ENCODE data around the gene CLIC5. TPM values are rescaled to one million over a fixed set of nuclear protein-coding genes. Genes with fewer than 3 reads are reported as not detected.

The CLIC5 gene
- total RNA-seq, 1 donor from 2014 or later = 7.6 TPM

DNA sequence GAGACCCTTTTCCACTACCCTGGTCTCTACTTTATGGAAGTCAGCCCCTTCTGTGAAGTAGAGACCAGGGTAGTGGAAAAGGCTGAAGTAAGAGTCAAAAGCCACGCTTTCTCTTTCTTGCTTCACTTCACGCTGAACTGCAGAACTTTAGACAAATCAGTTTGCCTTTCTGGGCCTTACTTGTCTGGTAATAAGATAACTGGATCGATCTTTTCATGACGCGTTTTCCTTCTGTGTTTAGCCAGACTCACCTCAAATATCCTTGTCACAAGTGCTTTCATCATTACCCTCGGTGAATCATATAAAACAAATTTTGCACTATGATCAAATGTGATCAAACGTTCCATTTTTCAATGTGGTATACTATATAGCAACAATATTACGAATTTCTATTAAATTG lies 170.7 kb downstream of the CLIC5 start:
- no peak for DNase-seq (ENCODE audit: low spot score in 2 of 2)
- Histone ChIP-seq H3K9me3 (no peaks in the 10 kb centered on the region), H3K4me1 (no peaks in the 10 kb centered on the region), H3K4me3 (no peak overlapping the region), H3K27ac (no peak overlapping the region), H3K27me3 (no peaks in the 10 kb centered on the region), H3K36me3 (no peaks in the 10 kb centered on the region)
- intact Hi-C loops (cut with DNase I) = no loop called here
- TF ChIP-seq, protein P1, sequence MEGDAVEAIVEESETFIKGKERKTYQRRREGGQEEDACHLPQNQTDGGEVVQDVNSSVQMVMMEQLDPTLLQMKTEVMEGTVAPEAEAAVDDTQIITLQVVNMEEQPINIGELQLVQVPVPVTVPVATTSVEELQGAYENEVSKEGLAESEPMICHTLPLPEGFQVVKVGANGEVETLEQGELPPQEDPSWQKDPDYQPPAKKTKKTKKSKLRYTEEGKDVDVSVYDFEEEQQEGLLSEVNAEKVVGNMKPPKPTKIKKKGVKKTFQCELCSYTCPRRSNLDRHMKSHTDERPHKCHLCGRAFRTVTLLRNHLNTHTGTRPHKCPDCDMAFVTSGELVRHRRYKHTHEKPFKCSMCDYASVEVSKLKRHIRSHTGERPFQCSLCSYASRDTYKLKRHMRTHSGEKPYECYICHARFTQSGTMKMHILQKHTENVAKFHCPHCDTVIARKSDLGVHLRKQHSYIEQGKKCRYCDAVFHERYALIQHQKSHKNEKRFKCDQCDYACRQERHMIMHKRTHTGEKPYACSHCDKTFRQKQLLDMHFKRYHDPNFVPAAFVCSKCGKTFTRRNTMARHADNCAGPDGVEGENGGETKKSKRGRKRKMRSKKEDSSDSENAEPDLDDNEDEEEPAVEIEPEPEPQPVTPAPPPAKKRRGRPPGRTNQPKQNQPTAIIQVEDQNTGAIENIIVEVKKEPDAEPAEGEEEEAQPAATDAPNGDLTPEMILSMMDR (IDR thresholded peaks at IDR 0.05) = no peak

DNA sequence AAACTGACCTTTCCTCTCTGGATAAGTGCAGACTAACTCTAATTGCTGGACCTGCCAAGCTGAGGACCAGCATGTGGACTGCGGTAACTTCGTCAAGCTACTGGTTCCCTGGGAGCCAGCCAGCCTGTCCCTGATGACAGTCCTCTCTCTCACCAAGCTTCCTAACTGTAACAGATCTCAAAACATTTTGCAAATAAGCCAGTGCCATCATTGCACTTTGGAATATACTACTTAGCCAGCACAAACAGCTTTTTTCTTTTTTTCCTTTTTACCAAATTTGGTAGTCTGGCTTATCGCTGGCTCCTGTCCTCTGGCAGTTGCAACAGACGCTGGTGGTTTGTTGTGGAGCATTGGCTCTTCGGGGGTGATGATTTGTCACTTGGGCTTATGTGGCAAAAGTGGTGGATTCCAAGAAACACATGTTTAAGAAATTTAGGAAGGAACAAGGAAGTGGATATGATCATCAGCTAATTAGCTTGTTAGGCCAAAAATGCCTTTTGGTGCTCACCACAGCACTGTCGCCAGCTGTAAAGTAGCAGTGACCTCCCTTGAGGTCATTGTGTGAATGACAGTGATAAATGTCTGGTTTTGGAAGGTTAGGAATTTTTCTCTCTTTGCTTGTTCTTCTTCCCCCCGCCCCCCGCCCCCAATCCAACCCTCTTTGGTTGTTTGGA lies 171.7 kb downstream of the CLIC5 start:
- Histone ChIP-seq H3K36me3 (no peaks in the 10 kb centered on the region), H3K27ac (no peak overlapping the region), H3K27me3 (no peaks in the 10 kb centered on the region), H3K4me3 (no peak overlapping the region), H3K9me3 (no peaks in the 10 kb centered on the region), H3K4me1 (no peaks in the 10 kb centered on the region)
- intact Hi-C loops (cut with DNase I) = no loop called here
- no peak for DNase-seq (ENCODE audit: low spot score in 2 of 2)
- TF ChIP-seq, protein P1 (IDR thresholded peaks at IDR 0.05) = no peak

DNA sequence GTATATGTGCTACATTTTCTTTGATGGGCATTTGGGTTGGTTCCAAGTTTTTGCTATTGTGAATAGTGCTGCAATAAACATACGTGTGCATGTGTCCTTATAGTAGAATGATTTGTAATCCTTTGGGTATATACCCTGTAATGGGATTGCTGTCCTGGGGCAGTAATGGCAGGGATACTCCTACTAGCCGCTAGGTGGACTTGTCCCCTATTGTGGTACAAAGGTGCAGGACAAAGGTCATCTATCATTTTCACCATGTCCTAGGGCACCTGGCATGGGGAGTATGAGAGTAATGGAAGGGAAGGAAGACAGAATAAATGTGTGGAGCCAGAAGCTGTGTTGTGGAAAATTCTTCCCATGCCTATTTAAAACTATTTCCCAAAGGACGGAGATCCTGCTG lies 174.6 kb downstream of the CLIC5 start:
- H3K27me3 ChIP-seq = no peaks in the 10 kb centered on the region
- TF ChIP-seq, protein P1 (IDR thresholded peaks at IDR 0.05) = no peak
- no peaks in the 10 kb centered on the region for H3K9me3 ChIP-seq
- no peaks in the 10 kb centered on the region for H3K4me1 ChIP-seq
- no peak for DNase-seq (ENCODE audit: low spot score in 2 of 2)
- H3K36me3 ChIP-seq = no peaks in the 10 kb centered on the region
- H3K4me3 ChIP-seq = no peak overlapping the region
- intact Hi-C loops (cut with DNase I) = no loop called here
- no peak overlapping the region for H3K27ac ChIP-seq

DNA sequence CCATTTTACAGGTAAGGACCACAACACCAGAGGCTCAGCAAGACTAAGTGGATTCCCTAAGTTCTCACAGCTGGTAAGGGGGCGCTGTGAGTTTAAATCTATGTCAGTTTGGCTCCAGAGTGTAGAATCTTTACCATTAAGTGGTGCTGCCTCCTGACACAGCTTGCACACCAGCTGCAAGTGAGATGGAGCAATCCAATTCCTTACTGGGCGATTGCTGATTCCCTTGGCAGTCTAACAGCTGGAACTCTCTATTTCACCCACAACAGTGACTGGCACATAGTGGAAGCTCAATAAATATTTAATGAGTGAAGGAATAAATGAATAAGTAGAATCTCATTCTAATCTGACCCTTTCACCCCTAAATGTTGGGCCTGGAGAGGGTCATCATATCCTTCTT lies 176.7 kb downstream of the CLIC5 start:
- no peak for DNase-seq (ENCODE audit: low spot score in 2 of 2)
- Histone ChIP-seq H3K27ac (no peak overlapping the region), H3K4me3 (no peak overlapping the region), H3K27me3 (no peaks in the 10 kb centered on the region), H3K9me3 (no peaks in the 10 kb centered on the region), H3K4me1 (no peaks in the 10 kb centered on the region), H3K36me3 (no peaks in the 10 kb centered on the region)
- intact Hi-C loops (cut with DNase I) = no loop called here
- TF ChIP-seq, protein P1 (IDR thresholded peaks at IDR 0.05) = no peak

DNA sequence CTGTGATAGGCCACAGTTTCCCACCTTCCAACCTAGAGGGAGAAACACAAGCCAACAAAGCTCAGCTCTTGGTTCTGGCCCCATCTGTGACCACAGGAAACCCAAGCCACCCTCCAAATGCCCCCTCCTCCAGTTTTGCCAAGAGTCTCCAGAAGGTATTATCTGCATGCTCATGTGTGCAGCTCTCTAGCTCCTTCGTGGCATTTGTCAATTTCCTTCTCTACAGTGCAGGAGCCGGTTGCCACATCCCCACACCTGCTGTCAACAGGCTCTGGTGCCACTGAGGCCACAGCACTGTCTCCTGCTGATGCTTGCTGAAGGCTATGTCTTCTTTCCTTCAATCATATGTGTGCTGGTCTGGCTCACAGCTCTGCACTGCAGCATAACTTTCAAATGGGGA lies 177.2 kb downstream of the CLIC5 start:
- H3K27ac ChIP-seq = no peak overlapping the region
- intact Hi-C loops (cut with DNase I) = no loop called here
- TF ChIP-seq, protein P1 (IDR thresholded peaks at IDR 0.05) = no peak

More for the DNA sequence above, 177.2 kb downstream of the CLIC5 start:
- Histone ChIP-seq H3K4me3 (no peak overlapping the region), H3K27me3 (no peaks in the 10 kb centered on the region), H3K36me3 (no peaks in the 10 kb centered on the region), H3K4me1 (no peaks in the 10 kb centered on the region), H3K9me3 (no peaks in the 10 kb centered on the region)
- DNase-seq (ENCODE audit: low spot score in 2 of 2) = no peak

All from ascending aorta (tissue), 2 donors.